Activated CD8-positive, alpha-beta memory T cell treated with anti-CD3 and anti-CD28 coated beads for 1 hour (primary cell): ENCODE results near the gene GAL3ST2.
"Not testable (repeated sequence)": the region's sequence is repeated elsewhere in the genome, so short reads cannot be mapped to it uniquely, and the experiment has no call there.

Experiments
- DNase-seq, 2 donors: peaks; one replicate each; pipeline ENCODE4 v3.0.0-alpha.2; 2020; ENCODE audit warnings: low read depth in 1 of 2; ENCODE audit errors: extremely low read depth in 1 of 2

GAL3ST2 gene

DNA sequence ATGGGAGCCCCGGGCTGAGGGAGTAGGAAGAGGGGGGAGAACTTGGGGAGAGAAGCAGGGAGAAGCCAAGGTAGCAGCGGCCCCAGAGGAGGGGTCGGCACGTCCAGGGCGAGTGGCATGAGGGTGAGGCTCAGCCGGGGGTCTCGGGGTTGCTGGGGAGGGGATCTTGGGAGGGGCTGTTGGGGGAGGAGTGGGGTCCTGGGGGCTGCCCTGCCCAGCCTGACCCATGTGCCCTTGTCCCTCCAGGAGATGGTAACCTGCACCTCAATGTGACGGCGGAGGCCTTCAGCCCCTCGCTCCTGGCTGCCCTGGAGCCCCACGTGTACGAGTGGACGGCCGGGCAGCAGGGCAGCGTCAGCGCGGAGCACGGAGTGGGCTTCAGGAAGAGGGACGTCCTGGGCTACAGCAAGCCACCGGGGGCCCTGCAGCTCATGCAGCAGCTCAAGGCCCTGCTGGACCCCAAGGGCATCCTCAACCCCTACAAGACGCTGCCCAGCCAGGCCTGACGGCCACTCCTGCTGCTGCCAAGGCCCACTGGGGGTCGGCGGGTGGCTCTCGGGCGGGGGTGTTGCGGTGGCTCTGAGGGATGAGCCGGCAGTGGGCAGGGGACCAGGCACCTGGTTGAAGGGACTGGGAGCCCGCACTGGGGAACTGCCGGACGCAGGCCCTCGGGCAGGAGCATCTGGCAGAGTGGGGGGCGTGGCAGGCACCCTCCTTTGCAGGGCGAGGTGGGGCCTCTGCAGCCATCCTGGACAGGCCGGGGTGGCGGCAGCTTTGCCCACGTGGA is 9.0 kb upstream of the GAL3ST2 start:
- no peak for DNase-seq

DNA sequence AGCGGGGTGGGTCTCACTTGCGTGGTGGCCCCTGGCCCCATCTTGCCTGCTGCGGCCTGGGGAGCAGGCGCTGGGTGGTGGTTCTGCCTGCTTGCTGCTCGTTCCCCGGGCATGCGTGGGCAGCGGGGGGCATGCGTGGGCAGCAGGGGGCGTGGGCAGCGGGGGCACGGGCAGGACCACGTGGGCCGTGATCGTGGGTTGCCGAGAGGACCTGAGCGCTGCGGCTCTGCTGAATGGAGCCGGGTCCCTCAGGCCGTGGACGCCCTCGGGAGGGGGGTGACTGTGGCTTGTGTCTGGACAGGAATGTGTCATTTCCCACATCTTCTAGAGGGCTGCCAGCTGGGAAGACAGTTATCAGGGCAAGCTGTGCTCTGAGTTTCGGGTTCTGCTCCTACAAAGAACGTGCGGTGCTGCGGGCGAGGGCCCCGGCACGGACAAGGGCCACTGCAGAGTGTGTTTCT is 8.3 kb upstream of the GAL3ST2 start:
- DNase-seq, result no peak

DNA sequence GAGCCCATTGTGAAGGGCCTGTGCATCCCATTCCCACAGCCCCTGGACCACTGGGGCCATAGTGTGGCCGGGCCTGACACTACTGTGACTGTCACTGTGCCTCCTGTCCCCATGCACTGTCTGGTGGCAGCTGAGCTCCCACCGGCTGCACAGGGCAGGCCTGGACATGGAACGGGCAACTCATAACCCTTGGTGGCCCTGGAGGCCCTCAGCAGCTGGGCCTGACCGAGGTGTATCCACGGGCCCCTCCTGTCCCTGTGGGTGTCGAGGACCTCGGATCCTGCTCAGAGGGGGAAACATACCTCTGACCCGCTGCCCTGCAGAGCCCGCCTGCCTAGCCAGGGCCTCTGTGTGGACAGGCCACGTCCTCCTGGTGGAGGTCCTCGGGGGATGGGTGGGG is 7.8 kb upstream of the GAL3ST2 start:
- DNase-seq, result no peak

GRCh38 chr2:241769819-241770184 is 6.8 kb upstream of the GAL3ST2 start:
- no peak for DNase-seq

DNA sequence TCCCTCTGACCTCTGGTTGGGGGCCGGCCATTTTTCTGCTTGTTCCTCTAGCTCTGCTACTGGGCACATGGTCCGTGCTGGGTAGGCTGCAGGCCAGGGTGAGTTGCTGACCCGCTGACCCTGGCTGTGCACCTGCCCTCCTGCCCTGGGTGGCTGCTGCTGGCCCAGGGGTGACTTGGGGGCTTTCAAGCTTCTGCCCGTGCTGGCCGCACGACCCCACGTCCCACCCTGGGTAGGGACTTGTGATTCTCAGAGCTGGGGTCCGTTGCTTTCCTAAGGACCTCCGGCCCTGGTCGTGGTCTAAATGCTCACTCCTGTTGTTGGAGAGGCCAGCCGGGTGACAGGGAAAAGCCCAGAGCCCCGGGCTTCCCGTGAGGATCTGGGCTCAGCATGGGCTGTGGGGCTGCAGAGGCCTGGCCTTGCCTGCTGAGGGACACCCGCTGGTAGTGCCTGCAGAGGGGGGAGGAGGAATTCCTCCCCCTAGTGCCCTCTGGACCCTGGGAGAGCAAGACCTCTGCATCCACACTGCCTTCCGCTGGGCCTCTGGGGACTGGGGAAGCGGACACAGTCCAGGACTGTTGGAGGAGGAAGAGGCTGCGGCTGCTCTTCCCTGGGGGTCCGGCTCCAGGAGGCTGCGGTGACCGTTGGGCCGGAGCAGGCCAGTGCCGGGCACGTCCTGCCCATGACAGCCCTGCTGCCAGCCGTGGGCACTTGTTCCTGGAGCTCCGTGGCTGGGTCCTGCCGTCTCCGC is 6.3 kb upstream of the GAL3ST2 start:
- DNase-seq, result no peak

- DNase-seq, result no peak
Observed at GRCh38 chr2:241770936-241771285, 5.7 kb upstream of the GAL3ST2 start.

- no peak for DNase-seq
Observed at GRCh38 chr2:241771286-241772062, 5.1 kb upstream of the GAL3ST2 start.

DNA sequence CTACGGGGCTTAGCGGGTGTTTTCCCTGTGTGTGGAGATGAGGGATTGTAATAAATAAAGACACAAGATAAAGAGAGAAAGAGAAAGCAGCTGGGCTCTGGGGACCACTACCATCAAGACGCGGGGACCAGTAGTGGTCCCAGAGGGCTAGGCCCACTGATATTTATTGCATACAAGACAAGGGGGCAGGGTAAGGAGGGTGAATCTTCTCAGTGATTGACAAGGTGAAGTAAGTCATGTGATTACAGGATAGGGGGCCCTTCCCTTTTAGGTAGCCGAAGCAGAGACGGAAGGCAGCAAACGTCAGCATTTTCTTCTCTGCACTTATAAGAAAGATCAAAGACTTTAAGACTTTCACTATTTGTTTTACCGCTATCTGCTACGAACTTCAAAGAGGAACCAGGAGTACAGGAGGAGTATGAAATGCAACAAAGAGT is 4.5 kb upstream of the GAL3ST2 start:
- no peak for DNase-seq

- no peak for DNase-seq
Observed at GRCh38 chr2:241773511-241774418, 2.9 kb upstream of the GAL3ST2 start.

DNA sequence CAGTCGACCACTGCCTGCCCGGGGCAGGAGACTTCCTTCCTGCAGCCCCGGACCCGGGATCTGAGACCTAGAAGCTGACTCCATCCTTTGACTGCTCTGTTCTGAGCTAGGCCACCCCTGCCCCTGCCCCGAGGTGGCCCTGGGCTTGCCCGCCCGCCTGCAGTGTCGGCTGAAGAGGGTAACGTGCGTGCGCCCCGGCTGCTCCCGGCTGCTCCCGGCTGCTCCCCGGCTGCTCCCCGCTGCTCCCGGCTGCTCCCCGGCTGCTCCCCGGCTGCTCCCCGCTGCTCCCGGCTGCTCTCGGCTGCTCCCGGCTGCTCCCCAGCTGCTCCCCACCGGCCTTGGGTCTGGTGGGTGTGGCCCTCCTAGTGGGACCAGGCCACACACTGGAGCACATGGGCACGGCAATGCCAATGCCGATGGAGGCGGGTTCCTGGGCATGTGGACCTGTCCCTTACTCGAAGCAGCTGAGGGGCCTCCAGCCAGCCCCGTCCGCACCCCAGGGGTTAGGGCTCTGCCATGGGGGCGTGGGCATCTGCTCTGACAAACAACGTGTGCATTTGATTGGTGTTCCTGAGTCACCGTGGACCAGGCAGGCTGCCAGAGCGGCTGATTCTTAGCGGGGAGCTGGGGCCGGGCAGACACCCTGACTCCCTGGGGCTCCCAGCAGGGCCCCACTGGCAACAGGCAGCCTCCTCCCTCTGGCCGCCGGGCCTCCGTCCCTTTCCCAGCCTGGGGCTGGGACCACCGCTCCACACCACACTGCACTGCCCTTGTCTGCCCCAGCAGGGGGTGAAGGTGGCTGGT is 2.0 kb upstream of the GAL3ST2 start:
- no peak for DNase-seq

DNA sequence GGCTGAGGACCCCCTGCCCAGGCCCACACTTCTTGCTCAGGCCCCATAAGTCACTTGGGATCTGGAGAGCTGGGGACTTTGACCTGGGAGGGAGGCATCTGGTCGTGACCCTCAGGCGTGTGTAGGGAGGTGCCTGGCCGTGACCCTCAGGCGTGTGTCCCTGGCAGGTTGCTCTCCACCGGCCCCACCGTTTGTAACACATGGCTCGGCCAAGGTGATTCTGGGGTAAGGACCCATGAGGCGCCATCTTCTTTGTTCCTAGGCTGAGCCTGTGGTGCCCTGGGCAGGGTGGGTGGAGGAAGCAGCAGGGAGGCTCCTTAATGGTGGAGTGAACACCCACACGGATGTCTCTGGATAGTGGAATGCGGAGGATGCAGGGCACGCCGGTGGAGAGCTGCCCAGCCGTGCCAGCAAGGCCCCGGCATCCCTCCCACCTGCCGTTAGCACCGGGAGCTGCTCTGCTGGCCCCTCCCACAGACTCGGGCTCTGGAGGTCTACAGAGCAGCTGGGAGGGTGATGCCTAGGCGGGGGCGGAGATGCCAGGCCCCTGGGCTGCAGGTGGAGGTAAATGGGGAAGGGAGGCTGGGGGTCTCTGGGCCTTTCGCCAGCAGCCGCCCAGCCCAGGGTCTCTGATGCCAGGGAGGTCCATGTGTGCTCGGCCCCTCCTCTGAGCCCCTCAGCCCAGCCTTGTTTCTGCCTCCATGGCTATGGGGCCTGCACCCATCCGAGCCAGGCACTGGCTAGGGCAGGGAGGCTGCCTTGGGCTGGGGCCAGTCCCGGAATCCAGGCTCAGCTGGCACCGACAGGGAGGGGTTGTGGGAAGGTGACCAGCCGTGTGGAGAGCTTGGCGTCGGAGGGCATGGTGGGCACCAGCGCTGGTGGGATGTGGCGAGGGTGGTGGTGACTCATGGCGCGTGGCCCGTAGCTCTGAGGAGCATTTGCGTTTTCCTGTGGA is 1.1 kb upstream of the GAL3ST2 start:
- no peak for DNase-seq

DNA sequence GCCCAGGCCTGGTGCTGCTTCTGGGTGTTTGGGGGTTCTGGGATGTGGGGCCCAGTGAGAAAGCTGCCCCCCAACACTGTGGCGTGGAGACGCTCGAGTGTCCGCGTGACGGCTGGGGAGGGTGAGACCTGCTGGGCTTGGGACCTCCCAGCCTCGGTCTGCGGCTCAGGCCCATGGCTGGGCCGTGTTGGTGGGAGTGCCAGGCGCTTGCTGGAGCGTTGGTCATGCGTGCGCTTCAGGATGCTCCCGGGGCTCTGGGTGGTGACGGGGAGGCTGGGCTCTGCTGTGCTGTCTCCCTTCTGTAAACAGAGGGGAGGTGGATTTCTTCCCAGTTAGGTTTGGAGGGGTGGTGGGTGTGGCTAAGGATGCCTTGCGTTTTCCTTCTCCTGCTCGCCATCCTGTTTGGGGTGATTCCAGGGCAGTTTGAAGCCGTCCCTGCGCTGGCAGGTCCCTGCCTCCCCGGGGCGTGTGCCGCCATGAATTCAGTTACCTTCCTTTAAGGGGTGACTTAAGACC is 606 bp downstream of the GAL3ST2 start:
- no peak for DNase-seq

- no peak for DNase-seq
Observed at GRCh38 chr2:241777686-241778627, 1.3 kb downstream of the GAL3ST2 start.

DNA sequence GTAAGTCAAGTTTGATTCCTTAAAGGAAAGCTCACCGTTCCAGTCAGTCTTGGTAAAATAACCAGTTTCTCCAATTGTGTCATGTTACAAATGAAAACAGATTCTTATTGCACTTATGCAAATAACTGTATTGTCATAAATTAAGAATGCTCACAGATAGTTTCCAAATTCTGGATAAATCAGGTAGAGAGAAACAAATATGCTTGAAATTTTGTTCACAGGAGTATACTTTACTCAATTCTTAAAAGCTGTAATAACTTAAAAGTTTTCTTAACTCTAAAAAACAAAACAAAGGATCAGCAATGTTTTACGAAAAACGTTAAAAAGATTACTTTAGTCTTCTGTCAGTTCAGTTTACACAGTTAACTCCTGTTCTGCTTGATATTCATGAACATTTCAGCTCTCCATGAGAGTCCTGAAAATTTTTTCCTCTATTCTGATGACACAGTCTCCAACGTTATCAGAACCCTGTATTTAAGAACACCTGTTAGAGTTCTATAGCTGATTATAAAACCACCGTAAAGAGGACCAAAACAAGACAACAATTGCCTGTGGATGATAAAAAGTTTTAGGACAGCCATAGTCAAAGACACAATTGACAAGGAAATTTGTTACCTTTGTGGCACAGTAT is 4.4 kb downstream of the GAL3ST2 start:
- DNase-seq, result no peak

GRCh38 chr2:241782053-241782452 is 5.4 kb downstream of the GAL3ST2 start:
- DNase-seq, result not testable (repeated sequence)

DNA sequence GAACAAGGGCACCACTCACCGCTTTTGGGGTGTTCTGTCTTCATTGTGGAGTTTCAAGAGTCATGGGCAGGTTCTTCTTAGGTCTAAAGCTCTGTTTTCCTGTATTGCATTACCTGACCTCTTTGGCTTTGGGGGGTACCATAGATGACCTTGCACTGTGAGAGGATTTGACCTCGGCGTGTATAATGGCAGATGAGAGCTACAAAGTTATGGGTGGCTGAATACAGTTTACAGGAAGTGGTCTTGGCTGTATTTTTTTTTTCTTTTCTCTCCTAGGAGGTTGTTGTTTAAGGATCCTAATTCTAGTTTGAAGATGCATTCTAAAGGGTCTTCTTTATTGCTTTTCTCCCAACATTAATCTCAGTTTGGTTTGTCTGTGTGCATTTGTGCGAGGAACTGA is 11.5 kb downstream of the GAL3ST2 start:
- no peak for DNase-seq

DNA sequence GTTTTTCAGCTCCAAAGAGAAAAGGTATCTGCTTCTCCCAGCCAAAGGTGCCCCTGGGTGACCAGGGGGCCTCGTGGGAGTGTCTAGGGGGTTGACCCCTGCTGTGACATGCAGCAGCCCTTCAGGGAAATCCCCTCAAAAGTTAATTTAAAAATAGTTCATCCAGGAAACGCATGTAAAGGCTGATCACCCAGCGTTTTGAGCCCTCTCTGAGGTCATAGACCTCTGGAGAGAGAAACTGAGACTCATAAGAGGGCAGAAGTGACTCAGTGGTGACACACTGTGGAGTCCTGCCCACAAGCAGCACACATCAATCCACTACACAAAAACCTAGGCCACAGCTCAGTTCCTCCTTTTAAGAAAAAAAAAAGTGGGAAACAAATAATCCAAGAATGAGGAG is 11.9 kb downstream of the GAL3ST2 start:
- DNase-seq, result no peak
